Suprapubic skin (tissue), 4 donors: ENCODE results near the gene ITGA3. TPM values are rescaled to one million over a fixed set of nuclear protein-coding genes. Genes with fewer than 3 reads are reported as not detected.
A peak's percentile ranks its signal among the peaks of the same experiment; 100 is the strongest.

Experiments used
- DNase-seq, 2 donors: peaks; one replicate each; pipeline ENCODE4 v3.0.0-alpha.2; 2019; ENCODE audit warnings: low spot score in 2 of 2
- H3K27ac ChIP-seq: fragments of 200-600 bp; sonication (generic); one replicate; pipeline ENCODE4 v1.5.1; 2019
- H3K27me3 ChIP-seq: fragments of 200-600 bp; sonication (generic); one replicate; pipeline ENCODE4 v1.5.1; 2019
- H3K36me3 ChIP-seq: fragments of 200-600 bp; sonication (generic); one replicate; pipeline ENCODE4 v1.5.1; 2019
- H3K4me1 ChIP-seq: fragments of 200-600 bp; sonication (generic); one replicate; pipeline ENCODE4 v1.5.1; 2019
- H3K4me3 ChIP-seq: fragments of 200-600 bp; sonication (generic); one replicate; pipeline ENCODE4 v1.5.1; 2019; ENCODE audit warnings: mild to moderate bottlenecking
- H3K9me3 ChIP-seq: fragments of 200-600 bp; sonication (generic); one replicate; pipeline ENCODE4 v1.5.1; 2019
- CTCF ChIP-seq, 2 donors: fragments of 200-600 bp in 1 of 2; fragments of 450-650 bp in 1 of 2; sonication (generic) in 1 of 2; IDR thresholded peaks; one replicate each; pipeline ENCODE4 v1.5.1; 2016 to 2019; ENCODE audit warnings: antibody characterized with exemption in 2 of 2, mild to moderate bottlenecking in 1 of 2, moderate library complexity in 1 of 2
- EP300 ChIP-seq: sonication (generic); formaldehyde crosslinking; IDR thresholded peaks from one replicate; pipeline ENCODE4 v1.6.1; 2017; ENCODE audit warnings: antibody characterized with exemption
- POLR2A ChIP-seq, 2 donors: fragments of 450-650 bp; IDR thresholded peaks; one replicate each; pipeline ENCODE4 v1.6.1; 2017; ENCODE audit warnings: antibody characterized with exemption in 2 of 2, mild to moderate bottlenecking in 2 of 2, moderate library complexity in 2 of 2
- POLR2AphosphoS5 ChIP-seq, 3 donors: sonication (generic); formaldehyde crosslinking; IDR thresholded peaks; one replicate each; pipeline ENCODE4 v1.6.1; 2017; ENCODE audit warnings: antibody characterized with exemption in 3 of 3
- WGBS: methylation state at CpG from one replicate; pipeline ENCODE4 v1.1.5; 2018; 5-methylcytosine and 5-hydroxymethylcytosine counted together
- total RNA-seq, 4 donors: library from RNA; depleted of rRNA; stranded (reverse); fragments of >200 nt; gene quantifications; one replicate each; pipeline ENCODE4 v1.1.0, GENCODE V29; 2016

The ITGA3 gene
- total RNA-seq, 4 donors from 2014 or later: 85.9 to 229 (median 198) TPM

- H3K4me1 ChIP-seq: peaks cover 34% of the 10 kb centered on the region
- no peak overlapping the region for H3K27ac ChIP-seq
- H3K36me3 ChIP-seq: peaks cover 13% of the 10 kb centered on the region
- no peak for TF ChIP-seq CTCF (IDR thresholded peaks at IDR 0.05)
- no peak overlapping the region for H3K4me3 ChIP-seq
- 89% methylated on average over 4 of the region's 4 CpGs for WGBS
- H3K9me3 ChIP-seq: no peaks in the 10 kb centered on the region
- peaks cover 13% of the 10 kb centered on the region for H3K27me3 ChIP-seq
- no peak for DNase-seq
Measured at GRCh38 chr17:50114401-50114800, 58.5 kb downstream of the ITGA3 start.

GRCh38 chr17:50114849-50115357 lies 59.0 kb downstream of the ITGA3 start:
- Histone ChIP-seq H3K36me3 (peaks cover 8% of the 10 kb centered on the region), H3K27me3 (peaks cover 13% of the 10 kb centered on the region), H3K4me3 (no peak overlapping the region), H3K9me3 (no peaks in the 10 kb centered on the region), H3K4me1 (peaks cover 34% of the 10 kb centered on the region), H3K27ac (no peak overlapping the region)
- DNase-seq: no peak
- TF ChIP-seq POLR2A (IDR thresholded peaks at IDR 0.05): no peak
- peak in 1 of 2 donors; percentile 55 for TF ChIP-seq CTCF (IDR thresholded peaks at IDR 0.05)
- WGBS: 23% methylated on average over 6 of the region's 6 CpGs

- H3K27ac ChIP-seq: no peak overlapping the region
Measured at GRCh38 chr17:50115756-50116155, 59.8 kb downstream of the ITGA3 start.

GRCh38 chr17:50117202-50118051 lies 61.5 kb downstream of the ITGA3 start:
- Histone ChIP-seq H3K9me3 (no peaks in the 10 kb centered on the region), H3K4me3 (peak overlapping the region; percentile 30), H3K27me3 (peaks cover 13% of the 10 kb centered on the region), H3K4me1 (peaks cover 19% of the 10 kb centered on the region), H3K27ac (no peak overlapping the region), H3K36me3 (no peaks in the 10 kb centered on the region)
- no peak for DNase-seq
- TF ChIP-seq EP300 (no peak), CTCF (IDR thresholded peaks at IDR 0.05) (peak; percentile 54 to 81)
- 44% methylated on average over 4 of the region's 64 CpGs for WGBS

More at GRCh38 chr17:50115756-50116155, 59.8 kb downstream of the ITGA3 start:
- WGBS: 74% methylated on average over 14 of the region's 17 CpGs
- no peak for DNase-seq
- TF ChIP-seq EP300: no peak
- no peak for TF ChIP-seq POLR2A (IDR thresholded peaks at IDR 0.05)
- TF ChIP-seq CTCF (IDR thresholded peaks at IDR 0.05): no peak
- no peak for TF ChIP-seq POLR2AphosphoS5 (IDR thresholded peaks at IDR 0.05)
- peaks cover 34% of the 10 kb centered on the region for H3K4me1 ChIP-seq
- H3K4me3 ChIP-seq: no peak overlapping the region
- peaks cover 13% of the 10 kb centered on the region for H3K27me3 ChIP-seq
- H3K36me3 ChIP-seq: no peaks in the 10 kb centered on the region
- no peaks in the 10 kb centered on the region for H3K9me3 ChIP-seq

- H3K9me3 ChIP-seq: no peaks in the 10 kb centered on the region
- H3K27ac ChIP-seq: no peak overlapping the region
- no peak for TF ChIP-seq POLR2A (IDR thresholded peaks at IDR 0.05)
- no peak for TF ChIP-seq EP300
- TF ChIP-seq POLR2AphosphoS5 (IDR thresholded peaks at IDR 0.05): no peak
- no peak for TF ChIP-seq CTCF (IDR thresholded peaks at IDR 0.05)
- peaks cover 13% of the 10 kb centered on the region for H3K27me3 ChIP-seq
- no peak overlapping the region for H3K4me3 ChIP-seq
- DNase-seq: no peak
- peaks cover 11% of the 10 kb centered on the region for H3K4me1 ChIP-seq
- H3K36me3 ChIP-seq: no peaks in the 10 kb centered on the region
- 81% methylated on average over 20 of the region's 23 CpGs for WGBS
Measured at GRCh38 chr17:50118076-50118827, 62.3 kb downstream of the ITGA3 start.
